Islet of Langerhans (tissue), 1 donor: ENCODE measurements around the gene MKRN3.
"Not testable (repeated sequence)": the region's sequence is repeated elsewhere in the genome, so short reads cannot be mapped to it uniquely, and the experiment has no call there.

Experiments used
- FAIRE-seq: peaks from one replicate; lab custom pipeline; 2011; peaks lifted over from hg19 to GRCh38; lab: Jason Lieb, UNC

Gene MKRN3

DNA sequence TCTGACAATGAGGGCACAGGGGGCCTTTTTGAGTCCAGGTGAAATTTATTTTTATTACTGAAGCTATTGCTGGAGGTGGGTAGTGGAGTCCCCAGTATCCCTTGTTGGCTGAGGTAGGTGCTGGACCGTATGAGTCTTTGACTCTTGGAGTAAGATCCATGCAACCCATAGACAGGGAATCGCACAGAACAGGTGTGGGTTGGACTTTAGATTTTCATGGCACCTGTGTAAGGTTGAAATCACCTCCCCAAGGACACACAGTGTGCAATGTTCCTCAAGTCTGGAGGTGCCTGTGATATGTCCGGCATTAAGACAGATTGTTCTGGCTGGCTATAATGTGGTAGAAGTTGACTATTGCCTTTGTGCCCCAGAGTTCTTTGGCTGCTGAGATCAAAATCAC, 23.5 kb downstream of the MKRN3 start:
- FAIRE-seq, result no peak

DNA sequence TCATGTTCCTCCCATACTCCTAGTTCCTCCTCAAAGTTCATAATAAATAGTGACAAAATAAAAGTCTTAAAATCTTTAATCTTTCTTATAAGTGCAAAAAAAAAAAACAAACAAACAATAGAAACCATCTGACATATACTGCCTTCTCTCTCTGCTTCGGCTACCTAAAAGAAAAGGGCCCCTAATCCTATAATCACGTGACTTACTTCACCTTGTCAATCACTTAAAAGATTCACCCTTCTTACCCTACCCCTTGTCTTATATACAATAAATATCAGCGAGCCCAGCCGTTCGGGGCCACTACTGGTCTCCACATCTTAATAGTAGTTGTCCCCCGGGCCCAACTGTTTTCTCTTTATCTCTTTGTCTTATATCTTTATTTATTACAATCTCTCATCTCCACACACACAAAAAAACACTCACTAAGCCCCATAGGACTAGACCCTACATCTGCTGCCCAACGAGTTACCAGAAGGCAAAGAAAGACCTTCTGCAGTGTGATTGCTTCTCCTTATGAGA, 28.8 kb downstream of the MKRN3 start:
- no peak for FAIRE-seq

GRCh38 chr15:23595368-23595767, 29.9 kb downstream of the MKRN3 start:
- no peak for FAIRE-seq

DNA sequence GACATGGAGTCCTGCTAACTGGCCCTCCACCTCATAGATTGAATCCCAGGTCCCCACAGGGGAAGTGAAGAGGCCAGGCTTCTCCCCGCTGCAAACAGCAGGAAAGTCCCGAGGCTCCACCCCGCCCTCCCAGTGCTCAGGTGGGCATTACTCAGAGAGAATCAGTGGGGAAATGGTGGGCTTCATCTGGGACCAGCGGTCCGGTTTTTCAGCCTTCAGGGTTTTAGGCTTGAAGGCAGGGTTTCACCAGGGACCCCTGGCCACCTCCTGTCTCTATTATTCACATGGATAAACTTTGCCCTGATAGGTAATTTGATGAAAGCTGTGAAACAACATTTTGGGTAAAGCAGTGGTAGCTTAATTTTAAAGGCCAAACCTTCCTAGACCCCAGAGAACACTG, 31.3 kb downstream of the MKRN3 start:
- no peak for FAIRE-seq

- FAIRE-seq, result not testable (repeated sequence)
Observed at GRCh38 chr15:23597278-23597677, 31.8 kb downstream of the MKRN3 start.

DNA sequence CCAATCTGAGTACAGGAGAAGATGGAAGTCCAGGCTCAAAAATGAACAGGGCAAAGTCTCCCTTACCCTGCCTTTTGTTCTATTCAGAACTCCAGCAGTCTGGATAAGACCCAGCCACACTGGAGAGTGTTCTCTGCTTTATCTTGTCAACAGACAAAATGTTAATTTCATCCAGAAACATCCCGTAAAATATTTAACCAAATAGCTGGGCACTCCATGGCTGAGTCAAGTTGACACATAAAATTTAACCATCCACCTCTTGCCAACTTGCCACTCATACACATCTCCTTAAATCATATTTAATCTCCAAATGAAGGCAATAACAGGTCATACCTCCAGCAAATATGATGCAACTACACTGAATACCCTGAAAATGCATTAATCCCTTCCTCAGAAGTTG, 33.6 kb downstream of the MKRN3 start:
- FAIRE-seq, result no peak

DNA sequence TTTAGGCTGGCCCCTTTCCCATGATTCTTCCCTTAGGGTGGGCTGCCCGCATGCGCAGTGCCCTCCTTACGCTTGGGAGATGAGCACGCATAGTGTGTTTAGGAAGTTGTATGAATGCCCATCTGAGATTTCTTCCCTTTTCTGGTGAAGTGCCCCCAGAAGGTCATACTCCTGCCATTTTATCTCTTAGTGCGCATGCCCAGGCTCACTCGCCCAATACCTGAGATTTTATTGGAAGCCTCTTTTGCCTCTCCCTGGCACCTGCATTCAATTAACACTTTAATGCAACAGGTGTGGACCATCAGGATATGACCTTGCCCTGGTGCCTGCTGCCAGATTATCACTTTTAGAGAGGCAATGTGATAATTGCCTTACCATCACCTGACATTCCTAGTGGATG, 36.6 kb downstream of the MKRN3 start:
- FAIRE-seq, result no peak

GRCh38 chr15:23606226-23606625, 40.8 kb downstream of the MKRN3 start:
- no peak for FAIRE-seq

DNA sequence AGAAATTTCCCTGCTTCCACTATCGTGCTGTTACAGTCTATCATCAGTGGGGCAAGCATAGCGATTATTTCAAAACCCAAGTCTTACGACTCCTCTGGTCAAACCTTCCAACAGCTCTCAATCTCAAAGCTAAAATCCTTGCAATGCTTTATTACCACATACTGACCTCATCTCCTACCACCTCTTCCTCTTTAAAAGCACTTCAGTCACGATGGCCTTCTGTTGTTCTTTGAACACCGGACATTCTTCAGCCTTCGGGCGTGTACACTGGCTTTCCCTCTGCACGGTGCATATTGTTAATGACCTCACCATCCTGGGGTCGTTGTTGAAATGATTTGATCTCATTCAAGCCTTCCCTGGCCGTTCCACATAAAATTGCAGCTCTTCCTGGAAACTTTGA, 51.1 kb downstream of the MKRN3 start:
- FAIRE-seq, result no peak
